Esophagus squamous epithelium (tissue), 5 donors: Measurements from ENCODE around the gene BRD7. TPM values are rescaled to one million over a fixed set of nuclear protein-coding genes. Genes with fewer than 3 reads are reported as not detected.

ENCODE experiments used
- DNase-seq: peaks from one replicate; lab custom pipeline; 2025; lab: John Stamatoyannopoulos, UW
- H3K27ac ChIP-seq, 4 donors: fragments of 200-600 bp; sonication (generic); one replicate each; pipeline ENCODE4 v1.5.1; 2016 to 2019; ENCODE audit warnings: mild to moderate bottlenecking in 1 of 4
- H3K27me3 ChIP-seq, 4 donors: fragments of 200-600 bp; sonication (generic); 1 replicate in 3 of 4; 2 replicates in 1 of 4; pipeline versions ENCODE4 v1.5.1 to v1.6.0; 2017 to 2021; ENCODE audit warnings: antibody characterized with exemption in 1 of 4
- H3K36me3 ChIP-seq, 3 donors: fragments of 200-600 bp; sonication (generic); one replicate each; pipeline ENCODE4 v1.5.1; 2016 to 2019
- H3K4me1 ChIP-seq, 3 donors: fragments of 200-600 bp; sonication (generic); one replicate each; pipeline ENCODE4 v1.5.1; 2017 to 2019
- H3K4me3 ChIP-seq, 4 donors: fragments of 200-600 bp; sonication (generic); 1 replicate in 3 of 4; 2 replicates in 1 of 4; pipeline ENCODE4 v1.5.1; 2016 to 2019; ENCODE audit warnings: mild to moderate bottlenecking in 2 of 4, moderate library complexity in 1 of 4
- H3K9me3 ChIP-seq, 3 donors: fragments of 200-600 bp; sonication (generic); one replicate each; pipeline ENCODE4 v1.5.1; 2016 to 2019
- CTCF ChIP-seq, 6 experiments: fragments of 450-650 bp in 4 of 6; fragments of 200-600 bp in 2 of 6; sonication (generic) in 2 of 6; IDR thresholded peaks; one replicate each; pipeline ENCODE4 v1.5.1; 2016 to 2019; ENCODE audit warnings: antibody characterized with exemption in 6 of 6, mild to moderate bottlenecking in 4 of 6, moderate library complexity in 4 of 6
- POLR2A ChIP-seq, 4 donors: fragments of 450-650 bp; IDR thresholded peaks; one replicate each; pipeline ENCODE4 v1.6.1; 2017; ENCODE audit warnings: antibody characterized with exemption in 4 of 4, mild to moderate bottlenecking in 4 of 4, moderate library complexity in 3 of 4
- WGBS, 2 donors: methylation state at CpG; one replicate each; pipeline ENCODE4 v1.1.5; 2018; 5-methylcytosine and 5-hydroxymethylcytosine counted together
- intact Hi-C: fragments of 100-400 bp; cut with DNase I; formaldehyde crosslinking; loops from one replicate; pipeline ENCODE4 v1.15.0; 2022
- total RNA-seq, 4 donors: library from RNA; depleted of rRNA; stranded (reverse); fragments of >200 nt; gene quantifications; one replicate each; pipeline ENCODE4 v1.1.0, GENCODE V29; 2016
- donor health status: DM: yes; HTN: yes; CAD: no.

BRD7 gene
- total RNA-seq, 4 donors from 2014 or later = 42.0 to 81.9 (median 51.4) TPM

GRCh38 chr16:50316848-50317630 is 51.7 kb downstream of the BRD7 start:
- H3K27ac ChIP-seq = no peak overlapping the region
- intact Hi-C loops = no loop called here
- TF ChIP-seq CTCF (IDR thresholded peaks at IDR 0.05) = no peak
- no peak for TF ChIP-seq POLR2A (IDR thresholded peaks at IDR 0.05)
- DNase-seq = no peak
- no peak overlapping the region for H3K4me3 ChIP-seq
- H3K27me3 ChIP-seq = no peaks in the 10 kb centered on the region
- 82 to 89% methylated on average over 9 to 10 of the region's 10 CpGs for WGBS, 2 donors
- H3K4me1 ChIP-seq = no peaks in the 10 kb centered on the region
- H3K36me3 ChIP-seq = peaks cover 6 to 100% (median 46%) of the 10 kb centered on the region in 3 donors
- H3K9me3 ChIP-seq = no peaks in the 10 kb centered on the region

GRCh38 chr16:50316102-50316847 is 52.5 kb downstream of the BRD7 start:
- H3K4me3 ChIP-seq = no peak overlapping the region
- no peaks in the 10 kb centered on the region for H3K27me3 ChIP-seq
- H3K27ac ChIP-seq = no peak overlapping the region
- H3K9me3 ChIP-seq = no peaks in the 10 kb centered on the region
- no peaks in the 10 kb centered on the region for H3K4me1 ChIP-seq
- TF ChIP-seq CTCF (IDR thresholded peaks at IDR 0.05) = no peak
- TF ChIP-seq POLR2A (IDR thresholded peaks at IDR 0.05) = no peak
- intact Hi-C loops = no loop called here
- H3K36me3 ChIP-seq = peaks cover 6 to 100% (median 47%) of the 10 kb centered on the region in 3 donors
- DNase-seq = no peak
- 75 to 84% methylated on average over 6 to 12 of the region's 12 CpGs for WGBS, 2 donors

- Histone ChIP-seq H3K4me1 (peaks cover 0 to 4% (median 0%) of the 10 kb centered on the region in 3 donors), H3K27me3 (no peaks in the 10 kb centered on the region), H3K27ac (no peak overlapping the region), H3K4me3 (no peak overlapping the region), H3K36me3 (peaks cover 6 to 93% (median 46%) of the 10 kb centered on the region in 3 donors), H3K9me3 (no peaks in the 10 kb centered on the region)
- no peak for DNase-seq
- 82 to 93% methylated on average over 2 to 8 of the region's 15 CpGs for WGBS, 2 donors
- no peak for TF ChIP-seq POLR2A (IDR thresholded peaks at IDR 0.05)
- TF ChIP-seq CTCF (IDR thresholded peaks at IDR 0.05) = no peak
- intact Hi-C loops = no loop called here
These were observed 53.3 kb downstream of the BRD7 start for GRCh38 chr16:50315346-50315997.

- intact Hi-C loops = no loop called here
- peaks cover 6 to 85% (median 38%) of the 10 kb centered on the region in 3 donors for H3K36me3 ChIP-seq
- DNase-seq = no peak
- peaks cover 4 to 12% (median 5%) of the 10 kb centered on the region in 3 donors for H3K4me1 ChIP-seq
- 71 to 80% methylated on average over 6 to 7 of the region's 8 CpGs for WGBS, 2 donors
- no peaks in the 10 kb centered on the region for H3K9me3 ChIP-seq
- TF ChIP-seq CTCF (IDR thresholded peaks at IDR 0.05) = no peak
- TF ChIP-seq POLR2A (IDR thresholded peaks at IDR 0.05) = no peak
- H3K27ac ChIP-seq = no peak overlapping the region
- H3K27me3 ChIP-seq = no peaks in the 10 kb centered on the region
- H3K4me3 ChIP-seq = no peak overlapping the region
These were observed 54.1 kb downstream of the BRD7 start for GRCh38 chr16:50314665-50315064.
